ENCODE results near the gene RNF39. TPM values are rescaled to one million over a fixed set of nuclear protein-coding genes. Genes with fewer than 3 reads are reported as not detected.

The RNF39 gene
- total RNA-seq, 1 experiment from 2014 or later = not detected

- TF ChIP-seq EZH2 (IDR thresholded peaks at IDR 0.05; ENCODE audit: borderline replicate concordance, low read depth, low read length, poor library complexity, severe bottlenecking) (no peak), CTCF (conservative IDR thresholded peaks at IDR 0.05; ENCODE audit: low read depth, low read length) (no peak)
- Histone ChIP-seq H3K36me3 (ENCODE audit: insufficient read depth, low read length, poor library complexity, severe bottlenecking) (no peaks in the 10 kb centered on the region), H3K4me1 (ENCODE audit: insufficient read depth, low read length, poor library complexity, severe bottlenecking) (no peaks in the 10 kb centered on the region), H3K4me3 (ENCODE audit: low read depth, low read length, poor library complexity, severe bottlenecking) (no peak overlapping the region), H3K9me3 (ENCODE audit: low read depth, low read length, poor library complexity, severe bottlenecking) (no peaks in the 10 kb centered on the region), H3K27ac (ENCODE audit: low read depth, low read length, poor library complexity, severe bottlenecking) (no peak overlapping the region), H3K27me3 (replicated peaks; ENCODE audit: insufficient read depth, low read depth, low read length, poor library complexity) (no peaks in the 10 kb centered on the region)
- POLR2A ChIA-PET (ENCODE audit: low non-redundant PET) = no interaction called here
- intact Hi-C loops (cut with micrococcal nuclease; ENCODE audit: unreplicated experiment) = no loop called here
- no peak for DNase-seq (ENCODE audit: low spot score)
- BruUV-seq (replicated peaks) = no TSS peak
- CTCF ChIA-PET = no interaction called here
These were observed 21.9 kb downstream of the RNF39 start for GRCh38 chr6:30053682-30054081.

GRCh38 chr6:30047220-30047619, 28.3 kb downstream of the RNF39 start:
- TF ChIP-seq CTCF (conservative IDR thresholded peaks at IDR 0.05; ENCODE audit: low read depth, low read length) (no peak), EZH2 (IDR thresholded peaks at IDR 0.05; ENCODE audit: borderline replicate concordance, low read depth, low read length, poor library complexity, severe bottlenecking) (no peak)
- intact Hi-C loops (cut with micrococcal nuclease; ENCODE audit: unreplicated experiment) = no loop called here
- no TSS peak for BruUV-seq (replicated peaks)
- peaks cover 5% of the 10 kb centered on the region for H3K4me1 ChIP-seq (ENCODE audit: insufficient read depth, low read length, poor library complexity, severe bottlenecking)
- H3K27ac ChIP-seq (ENCODE audit: low read depth, low read length, poor library complexity, severe bottlenecking) = no peak overlapping the region
- H3K9me3 ChIP-seq (ENCODE audit: low read depth, low read length, poor library complexity, severe bottlenecking) = no peaks in the 10 kb centered on the region
- CTCF ChIA-PET = interaction anchor here (0.6 kb wide), 1 partner anchor 13 kb away, joined by 3 read pairs; no protein-coding TSS in a partner anchor
- no peaks in the 10 kb centered on the region for H3K27me3 ChIP-seq (replicated peaks; ENCODE audit: insufficient read depth, low read depth, low read length, poor library complexity)
- no peaks in the 10 kb centered on the region for H3K36me3 ChIP-seq (ENCODE audit: insufficient read depth, low read length, poor library complexity, severe bottlenecking)
- no peak overlapping the region for H3K4me3 ChIP-seq (ENCODE audit: low read depth, low read length, poor library complexity, severe bottlenecking)
- POLR2A ChIA-PET (ENCODE audit: low non-redundant PET) = no interaction called here
- no peak for DNase-seq (ENCODE audit: low spot score)

GRCh38 chr6:30044630-30045029, 30.9 kb downstream of the RNF39 start:
- no peak for DNase-seq (ENCODE audit: low spot score)
- Histone ChIP-seq H3K27me3 (replicated peaks; ENCODE audit: insufficient read depth, low read depth, low read length, poor library complexity) (no peaks in the 10 kb centered on the region), H3K9me3 (ENCODE audit: low read depth, low read length, poor library complexity, severe bottlenecking) (no peaks in the 10 kb centered on the region), H3K27ac (ENCODE audit: low read depth, low read length, poor library complexity, severe bottlenecking) (no peak overlapping the region), H3K36me3 (ENCODE audit: insufficient read depth, low read length, poor library complexity, severe bottlenecking) (no peaks in the 10 kb centered on the region), H3K4me1 (ENCODE audit: insufficient read depth, low read length, poor library complexity, severe bottlenecking) (peaks cover 9% of the 10 kb centered on the region), H3K4me3 (ENCODE audit: low read depth, low read length, poor library complexity, severe bottlenecking) (no peak overlapping the region)
- no TSS peak for BruUV-seq (replicated peaks)
- ChIA-PET POLR2A (ENCODE audit: low non-redundant PET) (no interaction called here), CTCF (no interaction called here)
- intact Hi-C loops (cut with micrococcal nuclease; ENCODE audit: unreplicated experiment) = no loop called here
- TF ChIP-seq CTCF (conservative IDR thresholded peaks at IDR 0.05; ENCODE audit: low read depth, low read length) = no peak
- TF ChIP-seq EZH2 (IDR thresholded peaks at IDR 0.05; ENCODE audit: borderline replicate concordance, low read depth, low read length, poor library complexity, severe bottlenecking) = no peak
